Measurements from ENCODE around the gene SMIM43.
"Not testable (repeated sequence)": the region's sequence is repeated elsewhere in the genome, so short reads cannot be mapped to it uniquely, and the experiment has no call there.

SMIM43 gene

DNA sequence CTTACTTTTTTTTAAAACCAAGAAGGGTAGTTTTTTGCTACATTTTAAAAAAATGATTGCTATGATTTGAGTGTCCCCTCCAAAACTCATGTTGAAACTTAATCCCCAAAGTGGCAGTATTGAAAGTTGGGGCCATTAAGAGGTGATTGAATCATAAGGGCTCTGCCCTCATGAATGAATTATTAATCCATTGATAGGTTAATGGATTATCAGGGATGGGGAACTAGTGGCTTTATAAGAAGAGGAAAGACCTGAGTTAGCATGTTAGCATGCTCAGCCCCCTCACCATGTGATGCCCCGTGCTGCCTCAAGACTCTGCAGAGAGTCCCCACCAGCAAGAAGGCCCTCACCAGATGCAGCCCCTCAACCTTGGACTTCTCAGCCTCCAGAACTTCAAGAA lies 31.0 kb downstream of the SMIM43 start:
- DNase-seq, result no peak

DNA sequence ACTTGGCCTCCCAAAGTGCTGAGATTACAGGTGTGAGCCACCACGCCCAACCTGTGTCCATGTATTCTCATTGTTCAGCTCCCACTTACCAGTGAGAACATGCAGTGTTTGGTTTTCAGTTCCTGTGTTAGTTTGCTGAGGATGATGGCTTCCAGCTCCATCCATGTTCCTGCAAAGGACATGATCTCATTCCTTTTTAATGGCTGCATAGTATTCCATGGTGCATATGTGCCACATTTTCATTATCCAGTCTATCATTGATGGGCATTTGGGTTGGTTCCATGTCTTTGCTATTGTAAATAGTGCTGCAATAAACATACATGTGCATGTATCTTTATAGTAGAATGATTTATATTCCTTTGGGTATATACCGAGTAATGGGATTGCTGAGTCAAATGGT lies 35.2 kb downstream of the SMIM43 start:
- not testable (repeated sequence) for DNase-seq

DNA sequence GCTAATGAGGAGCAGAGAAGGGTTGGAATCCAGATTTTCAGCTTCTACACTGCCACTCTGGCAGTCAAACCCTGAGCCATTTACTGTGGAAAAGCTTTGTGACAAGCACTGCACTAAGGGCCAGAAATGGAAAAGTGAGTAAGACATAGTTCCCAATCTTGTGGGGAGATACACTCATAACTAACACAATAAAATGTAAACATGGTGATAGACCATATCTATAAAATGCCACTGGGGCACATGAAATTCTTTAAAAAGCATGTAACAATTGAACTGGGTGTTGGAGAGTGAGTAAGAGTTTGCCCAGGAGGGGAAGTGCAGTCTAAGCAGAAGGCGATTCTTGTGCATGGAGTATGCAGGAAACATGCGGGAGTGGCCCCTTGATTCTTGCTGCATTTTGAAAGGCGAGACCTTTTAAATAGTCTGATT lies 36.2 kb downstream of the SMIM43 start:
- no peak for DNase-seq

DNA sequence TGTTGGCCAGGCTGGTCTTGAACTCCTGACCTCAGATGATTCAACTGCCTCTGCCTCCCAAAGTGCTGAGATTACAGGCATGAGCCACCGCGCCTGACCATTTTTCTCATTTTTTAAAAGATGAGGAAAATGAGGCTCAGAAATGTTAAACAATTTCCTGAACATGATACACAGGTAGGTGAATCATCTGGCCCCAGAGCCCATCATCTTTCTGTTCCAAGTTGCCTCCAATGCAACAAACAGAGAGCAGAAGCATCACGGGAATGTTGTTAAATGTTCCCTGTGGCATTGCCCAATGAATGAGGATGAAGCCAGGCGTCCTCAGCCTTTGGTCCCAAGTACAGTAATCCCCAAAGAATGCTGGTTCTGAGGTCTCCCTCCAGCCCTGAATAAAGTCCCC lies 36.9 kb downstream of the SMIM43 start:
- DNase-seq, result no peak

DNA sequence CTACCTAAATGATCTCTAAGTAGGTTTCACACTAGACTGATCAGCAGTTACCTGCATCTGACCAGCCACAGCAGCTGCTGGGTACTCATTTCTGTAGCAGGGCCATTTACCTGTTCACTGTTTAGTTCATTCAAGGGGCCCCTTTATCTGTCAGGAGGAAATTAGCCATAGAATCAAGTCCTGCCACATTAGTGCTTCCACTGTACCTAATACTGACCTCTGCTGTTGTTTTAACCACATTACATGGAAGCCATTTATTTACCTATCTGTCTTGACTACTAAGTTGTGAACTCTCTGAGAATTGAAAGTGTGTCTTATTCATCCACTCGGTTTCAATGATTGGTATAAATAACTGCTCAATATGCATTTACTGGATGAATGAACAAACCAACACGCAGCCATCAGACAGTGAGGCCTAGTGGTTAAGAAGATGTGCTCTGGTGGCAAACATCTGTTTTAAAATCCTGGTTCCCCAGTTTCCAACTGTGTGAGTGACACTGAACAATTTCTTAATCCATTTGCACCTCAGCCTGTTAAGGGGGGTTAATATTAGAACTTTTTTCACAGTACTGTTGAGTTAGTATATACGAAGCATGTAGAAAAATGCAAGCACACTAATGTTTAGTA lies 38.2 kb downstream of the SMIM43 start:
- peak; percentile 0 to 72 (median 25) for DNase-seq

DNA sequence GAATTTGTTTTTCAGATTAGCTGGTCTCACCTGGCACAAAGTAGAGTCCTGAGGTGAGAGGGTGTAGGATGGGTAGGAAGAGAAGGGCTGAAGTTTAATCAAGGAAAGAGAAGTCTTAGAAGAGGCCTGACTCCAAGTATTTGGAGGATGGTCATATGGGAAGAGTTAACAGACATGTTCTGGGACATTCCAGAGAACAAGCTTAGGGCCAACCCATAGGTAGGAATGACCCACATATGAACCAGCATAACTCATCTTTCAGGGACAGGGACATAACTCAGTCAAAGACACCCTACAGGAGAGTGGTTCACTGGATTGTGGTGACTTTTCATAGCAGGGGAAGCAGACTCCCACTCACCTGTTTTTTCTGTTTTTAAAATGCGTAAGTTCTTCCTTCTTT lies 40.3 kb downstream of the SMIM43 start:
- DNase-seq, result no peak

DNA sequence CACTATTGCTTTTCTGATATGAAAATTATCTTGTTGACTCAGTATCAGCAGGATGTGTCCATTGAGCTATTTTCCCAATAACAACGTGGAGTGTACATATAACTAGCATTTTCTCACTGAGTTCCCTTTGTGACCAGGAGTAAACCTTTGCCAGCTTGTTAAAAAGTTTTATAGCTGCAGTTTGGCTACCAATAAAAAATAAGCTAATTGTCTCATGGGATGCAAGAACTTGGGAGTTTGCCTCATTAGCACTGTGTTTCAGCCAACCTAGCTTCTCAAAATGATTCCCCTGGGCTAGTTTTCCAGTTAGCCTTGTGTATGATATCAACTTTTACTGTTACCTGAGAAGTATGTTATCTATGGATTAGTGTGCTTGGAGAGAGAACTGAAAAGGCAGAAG lies 43.3 kb downstream of the SMIM43 start:
- DNase-seq, result no peak

DNA sequence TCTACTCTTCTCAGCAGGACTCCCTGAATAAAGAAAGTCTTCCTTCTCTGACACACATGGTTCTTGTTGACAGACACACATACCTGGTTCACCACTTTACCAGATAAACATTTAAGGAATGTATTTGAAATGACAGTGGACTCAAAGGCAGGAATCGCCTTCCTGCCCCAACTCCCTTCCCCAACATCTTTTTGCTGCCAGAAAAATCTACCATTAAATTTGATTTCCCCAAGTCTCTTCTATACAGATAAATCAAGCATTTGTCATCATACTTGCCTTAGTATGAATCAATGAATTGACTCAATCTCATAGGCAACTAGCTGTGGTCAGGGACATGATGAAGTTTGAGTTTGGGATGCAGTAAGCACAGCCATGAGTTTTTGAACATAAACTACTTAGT lies 44.9 kb downstream of the SMIM43 start:
- no peak for DNase-seq

DNA sequence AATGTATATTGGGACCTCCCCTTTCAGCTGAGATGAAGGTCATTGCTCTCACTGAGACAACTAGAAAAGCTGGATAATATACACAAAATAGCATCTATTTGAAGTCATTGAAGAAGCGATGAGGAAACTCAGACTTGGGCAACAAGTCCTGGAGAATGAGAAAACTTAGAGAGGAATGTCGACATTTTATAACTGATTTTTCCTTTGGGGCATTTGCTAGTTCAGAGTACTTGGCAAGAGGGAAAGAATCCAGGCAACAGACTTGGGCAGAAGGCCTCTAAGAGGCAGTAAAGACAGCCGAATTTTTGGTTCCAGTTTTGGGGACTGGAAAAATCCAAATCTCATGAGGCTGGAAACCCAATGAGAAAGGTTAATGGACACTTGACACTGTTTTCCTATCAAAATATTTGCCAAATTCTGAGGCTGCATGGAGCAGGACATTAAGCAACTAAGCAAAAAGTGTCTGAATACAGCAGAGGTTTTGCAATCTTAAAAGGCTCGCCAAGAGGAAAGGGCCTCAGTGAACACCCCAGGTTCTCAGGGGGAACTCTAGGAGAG lies 47.2 kb downstream of the SMIM43 start:
- DNase-seq, result no peak

DNA sequence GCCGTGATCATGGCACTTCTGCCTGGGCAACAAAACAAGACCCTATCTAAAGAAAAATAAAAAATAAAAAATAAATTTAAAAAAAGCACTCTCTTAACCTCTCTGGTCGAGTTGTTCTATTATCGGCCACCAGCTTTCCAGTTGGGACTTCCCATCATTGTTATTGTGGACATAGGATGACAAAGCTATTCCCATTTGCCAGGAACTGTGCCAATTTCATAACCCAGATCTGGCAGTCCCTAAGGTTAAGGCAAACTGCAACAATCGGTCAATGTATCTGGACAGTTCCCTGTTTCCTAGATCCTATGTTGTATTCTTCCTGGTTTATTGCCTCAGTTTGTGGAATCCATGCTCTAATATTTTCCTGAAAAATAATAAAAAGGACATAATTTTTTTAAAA lies 50.4 kb downstream of the SMIM43 start:
- no peak for DNase-seq

DNA sequence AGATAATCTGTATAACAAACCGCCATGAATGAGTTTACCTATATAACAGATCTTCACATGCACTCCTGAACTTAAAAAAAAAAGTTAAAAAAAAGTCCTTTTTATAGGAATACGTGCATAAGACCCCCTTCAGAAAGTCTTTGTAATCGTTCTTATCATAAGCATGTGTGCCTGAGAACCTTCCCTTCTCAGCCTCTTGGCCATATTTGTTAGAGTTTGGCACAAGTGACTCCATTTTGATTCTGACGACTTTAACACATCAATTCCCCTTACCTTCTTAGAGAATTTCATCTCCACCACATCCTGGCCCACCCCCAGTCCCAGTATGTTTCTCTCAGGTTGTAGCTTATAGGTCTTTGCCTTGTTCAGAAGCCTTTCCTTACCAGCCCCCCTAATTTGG lies 52.2 kb downstream of the SMIM43 start:
- no peak for DNase-seq

DNA sequence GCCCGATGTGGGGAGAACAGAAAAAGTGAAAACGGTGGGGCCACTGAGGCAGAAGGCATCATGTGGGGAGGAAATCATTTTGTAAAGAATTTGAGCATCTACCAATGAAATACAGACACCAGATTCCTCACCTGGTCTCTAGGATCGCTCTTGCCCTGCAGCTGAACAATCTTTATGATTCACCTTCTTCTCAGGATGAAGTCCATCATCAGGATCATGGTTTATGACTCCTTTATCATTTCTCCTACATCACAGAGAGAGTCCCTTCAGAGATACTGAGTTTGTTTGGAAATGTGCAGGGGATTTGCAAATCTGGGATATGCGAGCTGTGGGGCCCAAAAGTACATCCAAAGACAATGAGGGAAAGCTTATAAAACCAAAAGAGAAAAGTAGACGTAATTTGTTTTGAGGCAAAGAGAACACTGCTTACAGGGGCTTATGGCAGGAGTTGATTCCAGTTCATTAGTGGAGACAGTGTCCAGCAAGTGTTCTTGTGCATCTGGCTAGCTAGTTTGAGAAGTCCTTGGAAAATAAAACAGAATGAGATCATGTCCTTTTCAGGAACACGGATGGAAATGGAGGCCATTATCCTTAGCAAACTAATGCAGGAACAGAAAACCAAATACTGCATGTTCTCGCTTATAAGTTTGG lies 52.8 kb downstream of the SMIM43 start:
- no peak for DNase-seq

DNA sequence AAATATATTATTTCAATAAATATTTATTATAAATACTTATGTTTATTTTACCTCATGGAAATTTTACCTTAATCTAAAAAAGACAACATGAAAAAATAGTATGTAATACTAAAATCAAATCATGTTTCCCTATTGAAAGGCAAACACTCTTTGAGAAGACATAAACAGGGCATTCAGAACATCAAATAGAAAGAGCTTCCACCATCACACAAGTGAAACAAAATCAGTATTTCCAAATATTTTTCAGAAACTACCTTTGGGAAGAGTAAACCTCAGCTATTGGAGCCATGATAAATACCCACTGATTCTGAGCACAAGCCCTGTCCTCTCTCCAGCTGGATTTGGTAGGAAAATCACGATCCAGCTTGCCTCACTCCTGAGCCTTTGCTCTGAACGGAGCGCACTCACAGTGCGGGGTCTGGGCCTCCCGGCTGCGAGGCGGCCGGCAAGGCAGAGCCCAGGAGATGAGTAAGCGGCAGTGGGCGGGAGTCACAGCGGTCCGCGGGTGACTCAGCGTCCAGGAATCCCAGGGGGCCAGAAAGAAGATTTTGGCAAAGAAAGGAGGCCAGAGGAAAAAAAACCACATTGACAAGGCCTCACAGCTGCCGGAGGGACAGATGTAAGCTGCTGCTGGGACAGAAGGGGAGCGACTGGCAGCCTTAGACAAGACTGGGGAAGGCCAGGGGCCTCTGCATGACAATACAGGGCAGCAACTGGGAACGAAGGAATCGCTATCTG lies 53.5 kb downstream of the SMIM43 start:
- DNase-seq, result no peak

DNA sequence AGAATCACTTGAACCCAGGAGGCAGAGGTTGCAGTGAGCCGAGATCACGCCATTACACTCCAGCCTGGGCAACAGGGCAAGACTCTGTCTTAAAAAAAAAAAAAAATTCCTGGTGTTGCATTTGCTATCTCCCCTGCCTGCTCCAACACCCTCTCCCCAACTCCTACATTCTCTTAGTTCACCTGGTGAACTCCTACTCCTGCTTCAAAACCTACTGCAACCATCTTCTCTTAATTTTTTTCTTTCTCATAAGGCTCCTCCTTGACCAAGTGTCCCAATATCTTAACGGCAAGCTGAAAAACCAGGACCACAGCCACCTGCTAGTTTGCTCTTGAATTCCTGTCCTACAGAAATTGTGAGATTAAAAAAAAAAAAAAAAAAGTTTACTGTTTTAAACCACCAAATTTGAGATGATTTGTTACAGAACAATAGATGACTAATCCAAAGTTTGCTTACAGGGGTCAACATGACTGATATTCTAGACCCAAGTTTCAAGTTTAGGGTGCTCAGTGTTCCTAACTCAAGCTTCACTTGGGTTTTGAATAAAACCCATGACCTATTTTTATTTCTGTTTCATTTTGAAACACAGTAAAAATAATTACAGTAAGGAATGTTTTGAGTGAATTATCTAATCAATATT lies 55.1 kb downstream of the SMIM43 start:
- no peak for DNase-seq
